D721Med (cell line): ENCODE measurements around the gene ITGB5.

Source experiments
- DNase-seq: peaks from one replicate; pipeline ENCODE4 v3.0.0; 2011; ENCODE audit warnings: low spot score; ENCODE audit not compliant: insufficient read length
- FAIRE-seq: peaks from 2 replicates; lab custom pipeline; 2011; peaks lifted over from hg19 to GRCh38; lab: Jason Lieb, UNC
- TF ChIP-seq, protein P1 (sequence below): IDR thresholded peaks from 2 replicates; pipeline ENCODE4 v1.5.1; 2012; ENCODE audit warnings: mild to moderate bottlenecking, control low read depth; ENCODE audit not compliant: insufficient read depth; ENCODE audit errors: missing control alignments

ITGB5 gene

DNA sequence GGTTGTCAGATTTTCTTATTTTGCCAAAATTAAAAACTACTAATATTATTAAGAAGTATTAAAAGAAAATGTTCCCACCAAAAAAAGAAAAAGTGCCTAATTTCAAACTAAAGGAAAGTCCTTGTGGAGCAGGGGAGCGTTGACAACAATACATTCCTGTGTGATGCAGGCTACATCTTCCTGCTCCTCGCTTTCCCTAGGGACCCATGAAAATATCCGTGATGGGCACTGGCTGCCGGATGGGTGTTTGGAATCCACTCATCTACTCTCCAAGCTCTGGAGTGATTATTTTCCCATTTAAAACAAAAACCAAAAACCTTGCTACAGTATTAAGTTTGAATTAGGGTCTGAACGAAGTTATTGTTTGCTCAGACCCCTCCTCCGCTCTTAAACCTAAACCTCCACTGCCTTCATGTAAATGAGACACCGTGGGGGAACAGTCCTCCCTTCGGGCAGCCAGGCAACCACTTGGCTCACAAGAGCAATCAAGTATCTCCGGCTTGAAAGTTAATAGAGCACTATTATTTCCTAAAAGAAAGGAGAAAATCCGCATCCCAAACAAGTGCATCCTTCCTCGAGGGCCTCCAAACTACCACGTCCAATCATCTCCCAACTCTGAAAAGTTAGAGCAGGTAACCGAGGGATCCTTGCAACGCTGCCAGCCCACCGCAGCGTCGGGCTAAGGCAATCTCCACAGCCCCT is 1.5 kb downstream of the ITGB5 start:
- no peak for DNase-seq
- TF ChIP-seq, protein P1, sequence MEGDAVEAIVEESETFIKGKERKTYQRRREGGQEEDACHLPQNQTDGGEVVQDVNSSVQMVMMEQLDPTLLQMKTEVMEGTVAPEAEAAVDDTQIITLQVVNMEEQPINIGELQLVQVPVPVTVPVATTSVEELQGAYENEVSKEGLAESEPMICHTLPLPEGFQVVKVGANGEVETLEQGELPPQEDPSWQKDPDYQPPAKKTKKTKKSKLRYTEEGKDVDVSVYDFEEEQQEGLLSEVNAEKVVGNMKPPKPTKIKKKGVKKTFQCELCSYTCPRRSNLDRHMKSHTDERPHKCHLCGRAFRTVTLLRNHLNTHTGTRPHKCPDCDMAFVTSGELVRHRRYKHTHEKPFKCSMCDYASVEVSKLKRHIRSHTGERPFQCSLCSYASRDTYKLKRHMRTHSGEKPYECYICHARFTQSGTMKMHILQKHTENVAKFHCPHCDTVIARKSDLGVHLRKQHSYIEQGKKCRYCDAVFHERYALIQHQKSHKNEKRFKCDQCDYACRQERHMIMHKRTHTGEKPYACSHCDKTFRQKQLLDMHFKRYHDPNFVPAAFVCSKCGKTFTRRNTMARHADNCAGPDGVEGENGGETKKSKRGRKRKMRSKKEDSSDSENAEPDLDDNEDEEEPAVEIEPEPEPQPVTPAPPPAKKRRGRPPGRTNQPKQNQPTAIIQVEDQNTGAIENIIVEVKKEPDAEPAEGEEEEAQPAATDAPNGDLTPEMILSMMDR, result no peak
- FAIRE-seq, result no peak

DNA sequence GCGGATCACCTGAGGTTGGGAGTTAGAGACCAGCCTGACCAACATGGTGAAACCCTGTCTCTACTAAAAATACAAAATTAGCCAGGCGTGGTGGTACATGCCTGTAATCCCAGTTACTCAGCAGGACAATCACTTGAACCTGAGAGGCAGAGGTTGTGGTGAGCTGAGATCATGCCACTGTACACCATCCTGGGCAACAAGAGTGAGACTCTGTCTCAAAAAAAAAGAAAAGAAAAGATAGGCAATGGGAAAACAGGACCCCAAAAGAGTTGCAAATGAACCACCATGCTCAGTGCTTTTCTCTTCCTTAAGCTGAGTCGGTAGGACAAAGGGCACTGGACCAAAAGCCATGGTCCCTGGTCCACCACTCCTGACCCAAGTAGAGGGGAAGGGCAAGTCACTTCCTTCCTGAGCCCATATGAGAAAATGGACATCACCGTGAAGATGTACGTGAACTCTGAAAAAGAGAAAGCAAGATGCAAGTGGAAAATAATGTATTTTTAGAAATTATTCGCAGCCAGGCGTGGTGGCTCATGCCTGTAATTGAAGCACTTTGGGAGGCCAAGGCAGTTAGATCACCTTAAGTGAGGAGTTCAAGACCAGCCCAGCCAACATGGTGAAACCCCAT is 2.6 kb downstream of the ITGB5 start:
- TF ChIP-seq, protein P1, result no peak
- DNase-seq, result no peak
- no peak for FAIRE-seq

DNA sequence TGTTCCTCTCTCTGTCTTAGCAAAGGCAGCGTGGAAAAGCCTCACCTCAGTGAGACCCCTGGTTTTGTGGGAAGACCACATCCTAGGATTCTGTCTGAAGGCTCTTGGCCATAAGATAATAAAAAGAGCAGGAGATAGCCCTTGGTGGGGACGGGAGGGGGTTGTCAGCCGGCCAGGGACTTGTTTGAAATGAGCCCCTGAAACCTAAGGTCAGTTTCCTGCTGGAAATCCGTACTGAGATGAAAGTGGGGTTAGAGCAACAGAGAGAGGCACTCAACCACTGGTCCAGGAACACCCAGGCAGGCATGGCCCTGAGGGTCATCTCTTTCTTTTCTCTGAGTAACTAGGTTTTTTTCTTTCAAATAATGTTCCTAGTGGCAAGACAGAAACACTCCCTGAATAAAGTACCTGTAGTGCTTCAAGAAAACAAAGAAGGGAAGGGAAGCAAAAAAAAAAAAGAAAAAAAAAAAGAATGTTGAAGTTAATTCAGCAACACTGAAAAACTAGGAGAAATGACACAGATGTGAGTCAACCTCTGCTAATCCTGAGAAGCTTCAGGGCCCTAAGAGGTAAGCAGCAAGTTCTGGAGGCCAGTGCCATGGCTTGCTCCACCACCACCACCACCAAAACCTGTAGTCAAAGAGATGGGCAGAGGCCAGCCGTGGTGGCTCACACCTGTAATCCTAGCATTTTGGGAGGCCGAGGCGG is 3.2 kb downstream of the ITGB5 start:
- DNase-seq, result no peak
- TF ChIP-seq, protein P1, result no peak
- FAIRE-seq, result no peak

DNA sequence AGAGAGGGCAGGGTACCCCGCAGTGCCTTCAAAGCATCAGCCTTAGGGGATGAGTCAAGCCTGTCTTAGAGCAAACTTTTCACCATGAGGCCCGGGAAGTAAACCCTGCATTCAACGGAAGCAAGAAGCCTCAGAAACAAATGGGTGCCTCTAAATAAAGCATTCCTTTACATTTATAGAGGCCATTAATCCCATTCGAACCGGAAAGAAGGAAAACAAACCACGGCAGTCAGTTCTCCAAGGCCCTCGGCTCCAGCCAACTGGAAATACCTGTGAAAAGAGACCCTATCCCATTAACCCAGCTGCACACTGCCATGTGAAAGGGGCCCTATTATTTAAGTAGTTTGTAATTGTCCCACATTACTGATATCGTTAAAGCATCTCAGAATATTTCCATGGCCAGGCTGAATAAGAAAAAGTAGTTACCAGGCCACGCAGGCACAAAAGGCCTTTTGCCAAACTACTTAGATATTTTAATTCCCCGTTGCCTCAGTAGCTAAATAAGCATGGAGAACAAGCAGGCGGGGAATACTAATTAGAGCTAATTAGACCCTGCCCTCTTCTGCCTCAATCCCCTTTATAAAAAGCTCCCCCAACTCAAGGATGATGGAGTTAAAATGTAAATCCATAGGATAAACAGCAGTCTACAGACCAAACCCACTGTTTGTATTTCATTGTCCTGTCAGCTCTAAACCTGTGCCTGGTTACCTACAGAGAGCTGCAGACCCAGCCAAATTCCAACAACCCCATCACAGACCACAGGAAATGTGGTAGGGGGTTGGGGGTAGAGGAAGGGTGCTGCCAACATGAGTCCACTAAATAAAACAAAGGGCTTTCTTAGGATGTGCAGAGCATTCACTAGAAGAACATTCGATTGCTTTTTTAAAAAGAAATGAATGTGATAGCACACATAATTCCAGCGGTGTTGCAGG is 4.1 kb downstream of the ITGB5 start:
- DNase-seq (no peak), FAIRE-seq (no peak)

DNA sequence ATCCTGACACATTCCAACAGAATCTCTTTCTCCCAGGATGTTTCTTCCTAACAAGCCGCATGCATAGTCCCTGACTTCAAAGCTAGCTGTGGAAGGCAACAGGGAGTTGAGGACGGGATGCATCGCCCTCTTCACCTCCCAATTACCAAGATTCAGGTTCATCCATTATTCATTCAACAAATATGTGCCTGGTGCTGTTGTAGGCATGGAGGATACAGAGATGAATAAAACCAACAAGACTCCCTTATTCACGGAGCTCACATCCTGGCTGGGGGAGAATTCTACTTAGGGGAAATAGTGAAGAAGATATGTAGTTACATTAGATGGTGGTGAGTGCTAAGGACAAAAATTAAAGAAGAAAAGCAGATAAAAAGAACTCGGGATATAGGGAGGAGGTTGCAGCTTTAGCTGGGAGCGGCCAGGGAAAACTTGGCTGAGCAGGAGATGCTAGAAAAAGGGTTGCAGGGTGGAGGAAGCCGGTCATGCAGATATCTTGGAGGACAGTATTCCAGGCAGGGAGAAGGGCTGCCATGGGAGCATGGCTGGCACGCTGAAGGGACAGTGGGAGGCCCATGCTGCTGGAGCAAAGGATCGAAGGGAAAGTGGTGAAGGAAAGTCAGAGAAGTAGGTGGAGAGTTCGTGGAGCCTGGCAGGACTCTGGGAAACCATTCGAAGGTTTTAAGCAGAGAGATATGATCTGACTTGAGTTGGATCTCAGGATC is 5.0 kb downstream of the ITGB5 start:
- TF ChIP-seq, protein P1, result no peak
- DNase-seq, result no peak
- FAIRE-seq, result no peak

More for the DNA sequence above, 4.1 kb downstream of the ITGB5 start:
- TF ChIP-seq, protein P1, result no peak

DNA sequence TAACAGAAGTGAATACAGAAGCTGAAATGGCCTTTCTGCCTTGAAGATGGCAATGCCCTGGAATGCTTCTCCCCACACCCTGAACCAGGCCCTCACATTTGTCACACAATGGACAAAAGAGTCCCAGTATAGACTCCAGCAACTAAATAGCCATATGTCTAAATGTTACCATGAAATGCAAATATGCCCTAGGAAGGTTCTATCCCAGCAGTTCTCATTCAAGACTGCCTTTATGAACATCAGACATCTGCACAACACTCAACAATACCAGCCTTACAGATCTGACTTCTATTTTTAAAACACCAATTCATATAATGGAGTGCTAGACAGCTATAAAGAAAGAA is 7.9 kb downstream of the ITGB5 start:
- DNase-seq, result no peak
- TF ChIP-seq, protein P1, result no peak
- FAIRE-seq, result no peak
